Mesendoderm (in vitro differentiated cells): ENCODE measurements around the gene SCGB1C2.

ENCODE experiments used
- DNase-seq: peaks from one replicate; pipeline ENCODE4 v3.0.0; 2013
- H2AK5ac ChIP-seq: 2 replicates; pipeline ENCODE4 v1.6.1; 2013; ENCODE audit warnings: low read length, inconsistent platforms
- H2BK120ac ChIP-seq: 2 replicates; pipeline ENCODE4 v1.6.1; 2013; ENCODE audit warnings: low read depth, mild to moderate bottlenecking, low read length, moderate library complexity, mixed read lengths
- H2BK15ac ChIP-seq: replicated peaks from 2 replicates; pipeline ENCODE4 v1.6.1; 2013; ENCODE audit warnings: low read depth, mild to moderate bottlenecking, moderate library complexity
- H2BK5ac ChIP-seq: 2 replicates; pipeline ENCODE4 v1.6.1; 2013; ENCODE audit warnings: low read length, inconsistent platforms
- H3K18ac ChIP-seq: 2 replicates; pipeline ENCODE4 v1.6.1; 2013; ENCODE audit warnings: mild to moderate bottlenecking, low read length, mixed read lengths
- H3K23ac ChIP-seq: one replicate; pipeline ENCODE4 v1.6.1; 2013; ENCODE audit warnings: low read length
- H3K27ac ChIP-seq: 2 replicates; pipeline ENCODE4 v1.5.1; 2013; ENCODE audit warnings: low read depth, mild to moderate bottlenecking, inconsistent platforms, low read length, moderate library complexity
- H3K27me3 ChIP-seq: 2 replicates; pipeline ENCODE4 v1.6.1; 2013; ENCODE audit warnings: low read length, control low read depth, mild to moderate bottlenecking, inconsistent platforms; ENCODE audit not compliant: insufficient read depth, poor library complexity
- H3K36me3 ChIP-seq: 2 replicates; pipeline ENCODE4 v1.6.1; 2013; ENCODE audit warnings: low read length, inconsistent platforms; ENCODE audit not compliant: control insufficient read depth, insufficient read depth
- H3K4ac ChIP-seq: one replicate; pipeline ENCODE4 v1.6.1; 2013; ENCODE audit warnings: low read depth, mild to moderate bottlenecking, low read length, moderate library complexity
- H3K4me1 ChIP-seq: 2 replicates; pipeline ENCODE4 v1.6.1; 2013; ENCODE audit warnings: low read depth, low read length, inconsistent platforms; ENCODE audit not compliant: control insufficient read depth
- H3K4me2 ChIP-seq: 2 replicates; pipeline ENCODE4 v1.6.1; 2013; ENCODE audit warnings: low read length
- H3K4me3 ChIP-seq: 2 replicates; pipeline ENCODE4 v1.5.1; 2013; ENCODE audit warnings: mild to moderate bottlenecking, low read length
- H3K56ac ChIP-seq: one replicate; pipeline ENCODE4 v1.6.1; 2013; ENCODE audit warnings: low read length
- H3K79me1 ChIP-seq: 2 replicates; pipeline ENCODE4 v1.6.1; 2013; ENCODE audit warnings: low read length, inconsistent platforms
- H3K79me2 ChIP-seq: 2 replicates; pipeline ENCODE4 v1.6.1; 2013; ENCODE audit warnings: mild to moderate bottlenecking, low read length; ENCODE audit not compliant: control insufficient read depth, insufficient read depth
- H3K9ac ChIP-seq: 2 replicates; pipeline ENCODE4 v1.6.1; 2013; ENCODE audit warnings: low read length, inconsistent platforms
- H4K5ac ChIP-seq: one replicate; pipeline ENCODE4 v1.6.1; 2013; ENCODE audit warnings: low read length
- H4K8ac ChIP-seq: one replicate; pipeline ENCODE4 v1.6.1; 2013; ENCODE audit warnings: low read depth, mild to moderate bottlenecking, control low read depth, low read length, moderate library complexity
- WGBS: extraction: QIAGEN DNeasy Blood & Tissue Kit; methylation state at CpG from one replicate; pipeline ENCODE4 v1.1.7; 2013; ENCODE audit warnings: low lambda C conversion rate, missing lambda C conversion rate; ENCODE audit not compliant: insufficient coverage; ENCODE audit errors: extremely low coverage; 5-methylcytosine and 5-hydroxymethylcytosine counted together

Gene SCGB1C2

GRCh38 chr17:170130-170670 lies 32.8 kb downstream of the SCGB1C2 start:
- Histone ChIP-seq H3K56ac (no peak overlapping the region), H2BK5ac (no peak overlapping the region)
- WGBS: no CpG with 5 or more reads among the region's 6 CpGs

GRCh38 chr17:171871-172270 lies 34.5 kb downstream of the SCGB1C2 start:
- Histone ChIP-seq H3K79me2 (no peaks in the 10 kb centered on the region), H2BK15ac (no peak overlapping the region), H3K4me1 (no peaks in the 10 kb centered on the region), H3K4me2 (no peak overlapping the region), H3K23ac (no peak overlapping the region), H3K18ac (no peak overlapping the region), H3K4me3 (no peak overlapping the region), H2AK5ac (no peak overlapping the region), H3K27ac (no peak overlapping the region), H3K56ac (no peak overlapping the region), H4K5ac (no peak overlapping the region), H3K79me1 (no peaks in the 10 kb centered on the region), H3K36me3 (no peaks in the 10 kb centered on the region), H2BK120ac (no peak overlapping the region), H3K4ac (no peak overlapping the region), H2BK5ac (no peak overlapping the region), H4K8ac (no peak overlapping the region), H3K9ac (no peak overlapping the region), H3K27me3 (no peaks in the 10 kb centered on the region)
- DNase-seq: no peak
- no CpG with 5 or more reads among the region's 13 CpGs for WGBS

More at GRCh38 chr17:170130-170670, 32.8 kb downstream of the SCGB1C2 start:
- H3K4ac ChIP-seq: no peak overlapping the region
- no peak overlapping the region for H4K8ac ChIP-seq
- H3K79me2 ChIP-seq: no peaks in the 10 kb centered on the region
- no peak overlapping the region for H3K9ac ChIP-seq
- no peak for DNase-seq
- H3K18ac ChIP-seq: no peak overlapping the region
- H3K4me1 ChIP-seq: no peaks in the 10 kb centered on the region
- H2BK120ac ChIP-seq: no peak overlapping the region
- no peak overlapping the region for H3K27ac ChIP-seq
- H3K4me3 ChIP-seq: no peak overlapping the region
- H3K27me3 ChIP-seq: no peaks in the 10 kb centered on the region
- no peaks in the 10 kb centered on the region for H3K36me3 ChIP-seq
- no peaks in the 10 kb centered on the region for H3K79me1 ChIP-seq
- H3K4me2 ChIP-seq: no peak overlapping the region
- H4K5ac ChIP-seq: no peak overlapping the region
- H2BK15ac ChIP-seq: no peak overlapping the region
- H2AK5ac ChIP-seq: no peak overlapping the region
- no peak overlapping the region for H3K23ac ChIP-seq

GRCh38 chr17:172401-172800 lies 35.0 kb downstream of the SCGB1C2 start:
- Histone ChIP-seq H3K23ac (no peak overlapping the region), H2BK120ac (no peak overlapping the region), H3K79me2 (no peaks in the 10 kb centered on the region), H3K36me3 (no peaks in the 10 kb centered on the region), H3K9ac (no peak overlapping the region), H3K56ac (no peak overlapping the region), H2BK5ac (no peak overlapping the region), H4K8ac (no peak overlapping the region), H3K4ac (no peak overlapping the region), H3K18ac (no peak overlapping the region), H4K5ac (no peak overlapping the region), H2AK5ac (no peak overlapping the region), H3K4me3 (no peak overlapping the region), H3K79me1 (no peaks in the 10 kb centered on the region), H3K4me1 (no peaks in the 10 kb centered on the region), H3K4me2 (no peak overlapping the region), H3K27ac (no peak overlapping the region), H2BK15ac (no peak overlapping the region), H3K27me3 (no peaks in the 10 kb centered on the region)
- no peak for DNase-seq
- WGBS: no CpG with 5 or more reads among the region's 11 CpGs

GRCh38 chr17:173166-173911 lies 36.0 kb downstream of the SCGB1C2 start:
- H4K5ac ChIP-seq: no peak overlapping the region
- no peak overlapping the region for H2BK15ac ChIP-seq
- no peak overlapping the region for H3K4me2 ChIP-seq
- no peaks in the 10 kb centered on the region for H3K4me1 ChIP-seq
- no peaks in the 10 kb centered on the region for H3K79me1 ChIP-seq
- no peaks in the 10 kb centered on the region for H3K79me2 ChIP-seq
- H3K4ac ChIP-seq: no peak overlapping the region
- no peak overlapping the region for H3K56ac ChIP-seq
- H3K36me3 ChIP-seq: no peaks in the 10 kb centered on the region
- H3K27me3 ChIP-seq: no peaks in the 10 kb centered on the region
- no peak overlapping the region for H2BK5ac ChIP-seq
- H3K27ac ChIP-seq: no peak overlapping the region
- DNase-seq: peak; percentile 72
- no peak overlapping the region for H3K23ac ChIP-seq
- H4K8ac ChIP-seq: no peak overlapping the region
- no peak overlapping the region for H3K18ac ChIP-seq
- no peak overlapping the region for H2BK120ac ChIP-seq
- no peak overlapping the region for H3K4me3 ChIP-seq
- no peak overlapping the region for H3K9ac ChIP-seq
- WGBS: no CpG with 5 or more reads among the region's 10 CpGs
- no peak overlapping the region for H2AK5ac ChIP-seq

- Histone ChIP-seq H2BK120ac (no peak overlapping the region), H3K56ac (no peak overlapping the region), H2BK15ac (no peak overlapping the region), H3K4ac (no peak overlapping the region), H3K4me3 (no peak overlapping the region), H3K23ac (no peak overlapping the region), H3K4me1 (no peaks in the 10 kb centered on the region), H3K79me2 (no peaks in the 10 kb centered on the region), H3K4me2 (no peak overlapping the region), H2BK5ac (no peak overlapping the region), H3K9ac (no peak overlapping the region), H2AK5ac (no peak overlapping the region), H3K36me3 (no peaks in the 10 kb centered on the region), H4K5ac (no peak overlapping the region), H4K8ac (no peak overlapping the region), H3K27me3 (peaks cover 2% of the 10 kb centered on the region), H3K79me1 (no peaks in the 10 kb centered on the region), H3K18ac (no peak overlapping the region), H3K27ac (no peak overlapping the region)
- WGBS: no CpG with 5 or more reads among the region's 3 CpGs
- DNase-seq: no peak
These were observed 39.8 kb downstream of the SCGB1C2 start for GRCh38 chr17:177155-177554.

- Histone ChIP-seq H3K4me1 (no peaks in the 10 kb centered on the region), H3K23ac (no peak overlapping the region), H2BK5ac (no peak overlapping the region), H4K8ac (no peak overlapping the region), H3K4ac (no peak overlapping the region), H3K56ac (no peak overlapping the region), H3K4me3 (no peak overlapping the region), H3K4me2 (no peak overlapping the region), H3K36me3 (no peaks in the 10 kb centered on the region), H3K18ac (no peak overlapping the region), H3K27ac (no peak overlapping the region), H2BK15ac (no peak overlapping the region), H3K27me3 (peaks cover 2% of the 10 kb centered on the region), H2BK120ac (no peak overlapping the region), H3K79me2 (no peaks in the 10 kb centered on the region), H4K5ac (no peak overlapping the region), H3K9ac (no peak overlapping the region), H3K79me1 (no peaks in the 10 kb centered on the region), H2AK5ac (no peak overlapping the region)
- WGBS: no CpG with 5 or more reads among the region's 6 CpGs
- DNase-seq: no peak
These were observed 40.4 kb downstream of the SCGB1C2 start for GRCh38 chr17:177762-178161.
